Osteoblast (primary cell): Measurements from ENCODE around the gene SLC24A3. TPM values are rescaled to one million over a fixed set of nuclear protein-coding genes. Genes with fewer than 3 reads are reported as not detected.

Source experiments
- DNase-seq: peaks from one replicate; pipeline ENCODE4 v3.0.0; 2011; ENCODE audit warnings: low spot score, mixed read lengths; ENCODE audit not compliant: insufficient read length; ENCODE audit errors: missing footprints
- H2AFZ ChIP-seq: 2 replicates; pipeline ENCODE4 v1.6.0; 2011; ENCODE audit warnings: mild to moderate bottlenecking, low read length
- H3K27ac ChIP-seq: 2 replicates; pipeline ENCODE4 v1.5.1; 2011; ENCODE audit warnings: mild to moderate bottlenecking, low read depth, low read length, moderate library complexity
- H3K27me3 ChIP-seq: 2 replicates; pipeline ENCODE4 v1.6.0; 2012; ENCODE audit warnings: mild to moderate bottlenecking, control low read depth, inconsistent platforms, low read length, moderate library complexity; ENCODE audit not compliant: insufficient read depth
- H3K36me3 ChIP-seq: 2 replicates; pipeline ENCODE4 v1.5.1; 2011; ENCODE audit warnings: mild to moderate bottlenecking, low read length, control low read depth, moderate library complexity; ENCODE audit not compliant: insufficient read depth
- H3K4me1 ChIP-seq: 2 replicates; pipeline ENCODE4 v1.5.1; 2011; ENCODE audit warnings: mild to moderate bottlenecking, low read length, control low read depth, moderate library complexity; ENCODE audit not compliant: insufficient read depth
- H3K4me2 ChIP-seq: 2 replicates; pipeline ENCODE4 v1.6.0; 2011; ENCODE audit warnings: mild to moderate bottlenecking, low read length; ENCODE audit not compliant: insufficient read depth
- H3K4me3 ChIP-seq: fragments of 200-600 bp; sonication (generic); 3 replicates; pipeline ENCODE4 v1.5.1; 2012; ENCODE audit warnings: mild to moderate bottlenecking, low read length, inconsistent platforms; ENCODE audit not compliant: insufficient read depth
- H3K79me2 ChIP-seq: 2 replicates; pipeline ENCODE4 v1.6.0; 2012; ENCODE audit warnings: mild to moderate bottlenecking, low read length, control low read depth, inconsistent platforms; ENCODE audit not compliant: insufficient read depth
- H3K9me3 ChIP-seq: 2 replicates; pipeline ENCODE4 v1.5.1; 2011; ENCODE audit warnings: low read depth, low read length, control low read depth
- H4K20me1 ChIP-seq: 2 replicates; pipeline ENCODE4 v1.6.0; 2012; ENCODE audit warnings: mild to moderate bottlenecking, low read length, control low read depth; ENCODE audit not compliant: insufficient read depth
- total RNA-seq: library from RNA; depleted of rRNA; stranded (reverse); fragments of >200 nt; gene quantifications from 2 replicates; pipeline ENCODE4 v1.2.3, GENCODE V29; 2012
- TF ChIP-seq, protein P1 (sequence below): IDR thresholded peaks from 2 replicates; pipeline ENCODE4 v1.5.1; 2011; ENCODE audit warnings: mild to moderate bottlenecking, low read depth, low read length, moderate library complexity; ENCODE audit errors: extremely low read depth

SLC24A3 gene
- total RNA-seq, 1 donor, result 1.1 TPM

- Histone ChIP-seq H3K4me1 (no peaks in the 10 kb centered on the region), H3K27me3 (no peaks in the 10 kb centered on the region), H3K36me3 (no peaks in the 10 kb centered on the region), H3K9me3 (no peaks in the 10 kb centered on the region), H4K20me1 (no peaks in the 10 kb centered on the region), H3K27ac (no peak overlapping the region), H3K4me3 (no peak overlapping the region), H3K79me2 (no peaks in the 10 kb centered on the region), H3K4me2 (no peak overlapping the region), H2AFZ (no peak overlapping the region)
- TF ChIP-seq, protein P1, sequence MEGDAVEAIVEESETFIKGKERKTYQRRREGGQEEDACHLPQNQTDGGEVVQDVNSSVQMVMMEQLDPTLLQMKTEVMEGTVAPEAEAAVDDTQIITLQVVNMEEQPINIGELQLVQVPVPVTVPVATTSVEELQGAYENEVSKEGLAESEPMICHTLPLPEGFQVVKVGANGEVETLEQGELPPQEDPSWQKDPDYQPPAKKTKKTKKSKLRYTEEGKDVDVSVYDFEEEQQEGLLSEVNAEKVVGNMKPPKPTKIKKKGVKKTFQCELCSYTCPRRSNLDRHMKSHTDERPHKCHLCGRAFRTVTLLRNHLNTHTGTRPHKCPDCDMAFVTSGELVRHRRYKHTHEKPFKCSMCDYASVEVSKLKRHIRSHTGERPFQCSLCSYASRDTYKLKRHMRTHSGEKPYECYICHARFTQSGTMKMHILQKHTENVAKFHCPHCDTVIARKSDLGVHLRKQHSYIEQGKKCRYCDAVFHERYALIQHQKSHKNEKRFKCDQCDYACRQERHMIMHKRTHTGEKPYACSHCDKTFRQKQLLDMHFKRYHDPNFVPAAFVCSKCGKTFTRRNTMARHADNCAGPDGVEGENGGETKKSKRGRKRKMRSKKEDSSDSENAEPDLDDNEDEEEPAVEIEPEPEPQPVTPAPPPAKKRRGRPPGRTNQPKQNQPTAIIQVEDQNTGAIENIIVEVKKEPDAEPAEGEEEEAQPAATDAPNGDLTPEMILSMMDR, result no peak
- DNase-seq, result no peak
Observed at GRCh38 chr20:19453410-19453809, 241.0 kb downstream of the SLC24A3 start.

DNA sequence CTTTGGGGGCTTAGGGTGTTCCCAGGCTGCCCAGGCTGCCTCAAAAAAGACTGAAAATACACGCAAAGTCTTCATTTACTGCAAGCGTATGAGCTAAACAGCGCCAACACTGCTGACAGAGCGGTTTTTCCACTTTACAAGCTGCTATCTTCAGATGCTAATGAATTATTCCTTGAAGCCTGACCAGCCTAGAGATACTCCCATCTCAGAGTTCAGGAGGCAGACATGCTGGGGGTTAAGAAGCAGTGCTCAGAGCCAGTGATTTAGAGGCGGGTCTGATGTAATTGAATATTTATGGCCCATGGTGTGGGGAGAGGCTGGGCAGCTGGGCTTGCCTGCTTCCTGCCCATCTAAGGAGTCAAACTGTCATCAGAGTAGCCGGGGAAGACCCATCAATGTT is 241.4 kb downstream of the SLC24A3 start:
- H3K4me2 ChIP-seq, result no peak overlapping the region
- TF ChIP-seq, protein P1, result no peak

GRCh38 chr20:19456595-19457395 is 244.4 kb downstream of the SLC24A3 start:
- Histone ChIP-seq H3K9me3 (no peaks in the 10 kb centered on the region), H4K20me1 (no peaks in the 10 kb centered on the region), H3K4me2 (no peak overlapping the region), H3K4me1 (peaks cover 4% of the 10 kb centered on the region), H3K36me3 (no peaks in the 10 kb centered on the region), H3K79me2 (no peaks in the 10 kb centered on the region), H3K27me3 (no peaks in the 10 kb centered on the region), H3K27ac (no peak overlapping the region), H2AFZ (no peak overlapping the region), H3K4me3 (no peak overlapping the region)
- no peak for DNase-seq
- TF ChIP-seq, protein P1, result no peak

More for the DNA sequence above, 241.4 kb downstream of the SLC24A3 start:
- no peaks in the 10 kb centered on the region for H3K9me3 ChIP-seq
- H2AFZ ChIP-seq, result no peak overlapping the region
- no peak overlapping the region for H3K27ac ChIP-seq
- no peaks in the 10 kb centered on the region for H3K4me1 ChIP-seq
- H3K4me3 ChIP-seq, result no peak overlapping the region
- no peaks in the 10 kb centered on the region for H3K27me3 ChIP-seq
- DNase-seq, result no peak
- no peaks in the 10 kb centered on the region for H3K79me2 ChIP-seq
- no peaks in the 10 kb centered on the region for H4K20me1 ChIP-seq
- H3K36me3 ChIP-seq, result no peaks in the 10 kb centered on the region

- TF ChIP-seq, protein P1, result no peak
- H3K4me1 ChIP-seq, result peaks cover 4% of the 10 kb centered on the region
- no peak overlapping the region for H3K27ac ChIP-seq
- no peak overlapping the region for H2AFZ ChIP-seq
- H3K79me2 ChIP-seq, result no peaks in the 10 kb centered on the region
- H4K20me1 ChIP-seq, result no peaks in the 10 kb centered on the region
- DNase-seq, result no peak
- no peaks in the 10 kb centered on the region for H3K27me3 ChIP-seq
- no peaks in the 10 kb centered on the region for H3K36me3 ChIP-seq
- no peak overlapping the region for H3K4me3 ChIP-seq
- H3K4me2 ChIP-seq, result no peak overlapping the region
- no peaks in the 10 kb centered on the region for H3K9me3 ChIP-seq
Observed at GRCh38 chr20:19457611-19458010, 245.2 kb downstream of the SLC24A3 start.
